ENCODE data around the gene SCN1A. TPM values are rescaled to one million over a fixed set of nuclear protein-coding genes. Genes with fewer than 3 reads are reported as not detected.

Gene SCN1A
- total and polyA plus RNA-seq, 2 of the 4 experiments (the other 2 are of a cell fraction), result under 0.01 TPM; not detected in 1

GRCh38 chr2:166070231-166070630 is 57.6 kb downstream of the SCN1A start:
- intact Hi-C loops (cut with micrococcal nuclease), result no loop called here
- Histone ChIP-seq H3K9me3 (ENCODE audit: control insufficient read depth, insufficient read depth, low read length) (no peaks in the 10 kb centered on the region), H4K20me1 (ENCODE audit: insufficient read depth, low read length) (no peaks in the 10 kb centered on the region), H2AK5ac (ENCODE audit: low read depth, low read length) (no peak overlapping the region), H2AFZ (replicated peaks; ENCODE audit: low read length, poor library complexity) (no peak overlapping the region), H4K91ac (ENCODE audit: insufficient read depth, low read depth, low read length) (no peak overlapping the region), H3K9me1 (ENCODE audit: insufficient read depth, low read length) (no peaks in the 10 kb centered on the region), H3K79me1 (ENCODE audit: low read depth in 1 of 2, low read length in 2 of 2) (no peaks in the 10 kb centered on the region), H3K4me2 (ENCODE audit: low read depth, low read length) (no peak overlapping the region), H3K23ac (ENCODE audit: low read depth, low read length) (no peak overlapping the region), H3K18ac (ENCODE audit: low read depth, low read length) (no peak overlapping the region), H2BK20ac (ENCODE audit: low read depth, low read length) (no peak overlapping the region), H2AK9ac (replicated peaks; ENCODE audit: low read depth, low read length, poor library complexity) (no peak overlapping the region), H4K8ac (ENCODE audit: low read depth in 2 of 2, low read length in 2 of 2) (no peak overlapping the region), H2BK15ac (ENCODE audit: low read depth, low read length) (no peak overlapping the region), H3K36me3 (ENCODE audit: control insufficient read depth, insufficient read depth, low read length) (no peaks in the 10 kb centered on the region), H2BK120ac (ENCODE audit: low read depth, low read length) (no peak overlapping the region), H4K5ac (ENCODE audit: low read depth, low read length) (no peak overlapping the region), H3K27me3 (ENCODE audit: control insufficient read depth, insufficient read depth, low read length) (no peaks in the 10 kb centered on the region), H3K14ac (replicated peaks; ENCODE audit: low read depth, low read length) (no peak overlapping the region), H3K27ac (ENCODE audit: insufficient read depth, low read length) (no peak overlapping the region), H3K4me1 (ENCODE audit: control insufficient read depth, insufficient read depth, low read length) (no peaks in the 10 kb centered on the region), H2BK5ac (ENCODE audit: low read depth, low read length, poor library complexity, severe bottlenecking) (no peak overlapping the region), H3K4me3 (ENCODE audit: insufficient read depth, low read depth, low read length) (no peak overlapping the region), H3K56ac (ENCODE audit: extremely low read depth, insufficient read depth, low read length) (no peak overlapping the region), H3K9ac (ENCODE audit: low read depth, low read length) (no peak overlapping the region), H3K4ac (ENCODE audit: low read depth, low read length) (no peak overlapping the region)
- in situ Hi-C loops (cut with MboI; ENCODE audit: low sequenced_read_pairs), result no loop called here
- DNase-seq (no peak), ATAC-seq (ENCODE audit: low read depth) (no peak)
- no CpG with 5 or more reads among the region's 3 CpGs for WGBS, 2 experiments (ENCODE audit: extremely low coverage in 2 of 2, insufficient read length in 1 of 2)
- POLR2A ChIA-PET (ENCODE audit: unreplicated experiment), result no interaction called here
- CTCF ChIA-PET, result no interaction called here
- dilution Hi-C loops (cut with HindIII; ENCODE audit: low sequenced_read_pairs, unreplicated experiment), result no loop called here
- no peak for TF ChIP-seq ELK1 (IDR thresholded peaks at IDR 0.05; ENCODE audit: borderline replicate concordance, low read depth, low read length)
- no peak for TF ChIP-seq NFE2L2 (IDR thresholded peaks at IDR 0.05; ENCODE audit: low read depth, low read length)
- no peak for TF ChIP-seq SMC3 (IDR thresholded peaks at IDR 0.05; ENCODE audit: low read depth, low read length)
- TF ChIP-seq MAFK (IDR thresholded peaks at IDR 0.05; ENCODE audit: low read depth, low read length), result no peak
- TF ChIP-seq FOS (IDR thresholded peaks at IDR 0.05; ENCODE audit: low read depth, low read length), result no peak
- no peak for TF ChIP-seq RFX5 (IDR thresholded peaks at IDR 0.05; ENCODE audit: low read depth, low read length)
- no peak for TF ChIP-seq MAZ (IDR thresholded peaks at IDR 0.05; ENCODE audit: borderline replicate concordance, low read depth, low read length)
- TF ChIP-seq RCOR1 (IDR thresholded peaks at IDR 0.05; ENCODE audit: insufficient replicate concordance, low read length), result no peak
- no peak for TF ChIP-seq RAD21 (IDR thresholded peaks at IDR 0.05; ENCODE audit: low read length)
- no peak for TF ChIP-seq CTCF (conservative IDR thresholded peaks at IDR 0.05; ENCODE audit: low read depth, low read length)
- TF ChIP-seq POLR2A (IDR thresholded peaks at IDR 0.05; ENCODE audit: low read depth, low read length), result no peak
- TF ChIP-seq BHLHE40 (IDR thresholded peaks at IDR 0.05; ENCODE audit: low read depth, low read length), result no peak
- TF ChIP-seq, protein P1, sequence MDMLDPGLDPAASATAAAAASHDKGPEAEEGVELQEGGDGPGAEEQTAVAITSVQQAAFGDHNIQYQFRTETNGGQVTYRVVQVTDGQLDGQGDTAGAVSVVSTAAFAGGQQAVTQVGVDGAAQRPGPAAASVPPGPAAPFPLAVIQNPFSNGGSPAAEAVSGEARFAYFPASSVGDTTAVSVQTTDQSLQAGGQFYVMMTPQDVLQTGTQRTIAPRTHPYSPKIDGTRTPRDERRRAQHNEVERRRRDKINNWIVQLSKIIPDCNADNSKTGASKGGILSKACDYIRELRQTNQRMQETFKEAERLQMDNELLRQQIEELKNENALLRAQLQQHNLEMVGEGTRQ (IDR thresholded peaks at IDR 0.05; ENCODE audit: low read depth, low read length), result no peak
- BruUV-seq (replicated peaks), result no TSS peak
